ENCODE results near the gene MSI2. TPM values are rescaled to one million over a fixed set of nuclear protein-coding genes. Genes with fewer than 3 reads are reported as not detected.

MSI2 gene
- total RNA-seq, 1 experiment from 2014 or later, result 174 TPM

- CTCF ChIA-PET, result no interaction called here
- no peak for DNase-seq
- H3K27me3 ChIP-seq (replicated peaks; ENCODE audit: control insufficient read depth, insufficient read depth, low read length), result no peaks in the 10 kb centered on the region
- Mint-ChIP-seq H3K4me3 (ENCODE audit: unreplicated experiment) (no peak overlapping the region), H3K9me3 (ENCODE audit: unreplicated experiment) (no peaks in the 10 kb centered on the region), H3K27me3 (ENCODE audit: insufficient read depth, unreplicated experiment) (no peaks in the 10 kb centered on the region), H3K36me3 (ENCODE audit: insufficient read depth, unreplicated experiment) (peaks cover 64% of the 10 kb centered on the region), H3K4me1 (ENCODE audit: low read depth, unreplicated experiment) (peaks cover 22% of the 10 kb centered on the region), H3K27ac (ENCODE audit: unreplicated experiment) (no peak overlapping the region)
- POLR2A ChIA-PET, result no interaction called here
- no peak overlapping the region for H3K4me3 ChIP-seq (ENCODE audit: low read depth, low read length)
- BruUV-seq (replicated peaks), result no TSS peak
- H3K9me3 ChIP-seq, result no peaks in the 10 kb centered on the region
- TF ChIP-seq CTCF (IDR thresholded peaks at IDR 0.05; ENCODE audit: insufficient read depth in 1 of 2, low read depth in 1 of 2, low read length in 1 of 2, severe bottlenecking in 1 of 2, unreplicated experiment in 1 of 2), result no peak
- intact Hi-C loops (cut with micrococcal nuclease; ENCODE audit: unreplicated experiment), result no loop called here
- peaks cover 18% of the 10 kb centered on the region; the same call in 1 of the 2 replicates for H3K4me1 ChIP-seq
- H3K36me3 ChIP-seq (ENCODE audit: control insufficient read depth, insufficient read depth, low read length), result peaks cover 1% of the 10 kb centered on the region
These were observed 67.1 kb downstream of the MSI2 start for GRCh38 chr17:57323391-57323790.

- no TSS peak for BruUV-seq (replicated peaks)
- intact Hi-C loops (cut with micrococcal nuclease; ENCODE audit: unreplicated experiment), result no loop called here
These were observed 67.7 kb downstream of the MSI2 start for GRCh38 chr17:57324060-57324459.

GRCh38 chr17:57324631-57325030, 68.3 kb downstream of the MSI2 start:
- Histone ChIP-seq H3K36me3 (ENCODE audit: control insufficient read depth, insufficient read depth, low read length) (peaks cover 1% of the 10 kb centered on the region), H3K27me3 (replicated peaks; ENCODE audit: control insufficient read depth, insufficient read depth, low read length) (no peaks in the 10 kb centered on the region), H3K4me3 (ENCODE audit: low read depth, low read length) (no peak overlapping the region), H3K4me1 (peaks cover 18% of the 10 kb centered on the region; the same call in 1 of the 2 replicates), H3K9me3 (no peaks in the 10 kb centered on the region)
- no peak for DNase-seq
- ChIA-PET POLR2A (no interaction called here), CTCF (interaction anchor here (0.7 kb wide), 1 partner anchor 81 kb away, joined by 3 read pairs; no protein-coding TSS in a partner anchor)
- no peak overlapping the region for H3K4me3 Mint-ChIP-seq (ENCODE audit: unreplicated experiment)
- BruUV-seq (replicated peaks), result no TSS peak
- peaks cover 53% of the 10 kb centered on the region for H3K36me3 Mint-ChIP-seq (ENCODE audit: insufficient read depth, unreplicated experiment)
- peaks cover 22% of the 10 kb centered on the region for H3K4me1 Mint-ChIP-seq (ENCODE audit: low read depth, unreplicated experiment)
- H3K27me3 Mint-ChIP-seq (ENCODE audit: insufficient read depth, unreplicated experiment), result no peaks in the 10 kb centered on the region
- H3K9me3 Mint-ChIP-seq (ENCODE audit: unreplicated experiment), result no peaks in the 10 kb centered on the region
- TF ChIP-seq CTCF (IDR thresholded peaks at IDR 0.05; ENCODE audit: insufficient read depth in 1 of 2, low read depth in 1 of 2, low read length in 1 of 2, severe bottlenecking in 1 of 2, unreplicated experiment in 1 of 2), result no peak
- intact Hi-C loops (cut with micrococcal nuclease; ENCODE audit: unreplicated experiment), result no loop called here
- H3K27ac Mint-ChIP-seq (ENCODE audit: unreplicated experiment), result peak overlapping the region; percentile 21

More at GRCh38 chr17:57324060-57324459, 67.7 kb downstream of the MSI2 start:
- peaks cover 22% of the 10 kb centered on the region for H3K4me1 Mint-ChIP-seq (ENCODE audit: low read depth, unreplicated experiment)
- Histone ChIP-seq H3K36me3 (ENCODE audit: control insufficient read depth, insufficient read depth, low read length) (peaks cover 1% of the 10 kb centered on the region), H3K4me3 (ENCODE audit: low read depth, low read length) (no peak overlapping the region), H3K4me1 (peaks cover 18% of the 10 kb centered on the region; the same call in 1 of the 2 replicates), H3K9me3 (no peaks in the 10 kb centered on the region), H3K27me3 (replicated peaks; ENCODE audit: control insufficient read depth, insufficient read depth, low read length) (no peaks in the 10 kb centered on the region)
- H3K4me3 Mint-ChIP-seq (ENCODE audit: unreplicated experiment), result no peak overlapping the region
- no peaks in the 10 kb centered on the region for H3K27me3 Mint-ChIP-seq (ENCODE audit: insufficient read depth, unreplicated experiment)
- ChIA-PET CTCF (no interaction called here), POLR2A (no interaction called here)
- no peak overlapping the region for H3K27ac Mint-ChIP-seq (ENCODE audit: unreplicated experiment)
- TF ChIP-seq CTCF (IDR thresholded peaks at IDR 0.05; ENCODE audit: insufficient read depth in 1 of 2, low read depth in 1 of 2, low read length in 1 of 2, severe bottlenecking in 1 of 2, unreplicated experiment in 1 of 2), result no peak
- peaks cover 57% of the 10 kb centered on the region for H3K36me3 Mint-ChIP-seq (ENCODE audit: insufficient read depth, unreplicated experiment)
- no peaks in the 10 kb centered on the region for H3K9me3 Mint-ChIP-seq (ENCODE audit: unreplicated experiment)
- no peak for DNase-seq
